Subcutaneous abdominal adipose tissue (tissue), 5 donors: ENCODE measurements around the gene LYPD4.
"Not testable (repeated sequence)": the region's sequence is repeated elsewhere in the genome, so short reads cannot be mapped to it uniquely, and the experiment has no call there.

Source experiments
- H3K27ac ChIP-seq: one replicate; pipeline ENCODE4 v1.7.0; 2013; ENCODE audit warnings: low read depth, mild to moderate bottlenecking, inconsistent platforms, low read length, moderate library complexity
- H3K27me3 ChIP-seq, 5 donors: one replicate each; pipeline ENCODE4 v1.7.0; 2013; ENCODE audit warnings: low read length in 5 of 5, inconsistent platforms in 1 of 5; ENCODE audit not compliant: control insufficient read depth in 5 of 5, insufficient read depth in 4 of 5
- H3K36me3 ChIP-seq, 5 donors: one replicate each; pipeline ENCODE4 v1.7.0; 2013; ENCODE audit warnings: low read length in 5 of 5; ENCODE audit not compliant: control insufficient read depth in 5 of 5, insufficient read depth in 5 of 5
- H3K4me1 ChIP-seq, 5 donors: one replicate each; pipeline ENCODE4 v1.7.0; 2013; ENCODE audit warnings: low read length in 5 of 5, mild to moderate bottlenecking in 3 of 5, moderate library complexity in 1 of 5; ENCODE audit not compliant: control insufficient read depth in 5 of 5, insufficient read depth in 5 of 5
- H3K4me3 ChIP-seq, 5 donors: one replicate each; pipeline ENCODE4 v1.7.0; 2013; ENCODE audit warnings: low read length in 5 of 5, low read depth in 1 of 5
- H3K9ac ChIP-seq, 5 donors: one replicate each; pipeline ENCODE4 v1.7.0; 2013; ENCODE audit warnings: low read length in 5 of 5, mild to moderate bottlenecking in 4 of 5, moderate library complexity in 3 of 5
- H3K9me3 ChIP-seq, 5 donors: one replicate each; pipeline ENCODE4 v1.7.0; 2013; ENCODE audit warnings: low read length in 5 of 5; ENCODE audit not compliant: control insufficient read depth in 5 of 5
- donor health status: healthy.
- donor health status: healthy.
- donor health status: healthy.
- donor health status: healthy.
- donor health status: healthy.

The LYPD4 gene

DNA sequence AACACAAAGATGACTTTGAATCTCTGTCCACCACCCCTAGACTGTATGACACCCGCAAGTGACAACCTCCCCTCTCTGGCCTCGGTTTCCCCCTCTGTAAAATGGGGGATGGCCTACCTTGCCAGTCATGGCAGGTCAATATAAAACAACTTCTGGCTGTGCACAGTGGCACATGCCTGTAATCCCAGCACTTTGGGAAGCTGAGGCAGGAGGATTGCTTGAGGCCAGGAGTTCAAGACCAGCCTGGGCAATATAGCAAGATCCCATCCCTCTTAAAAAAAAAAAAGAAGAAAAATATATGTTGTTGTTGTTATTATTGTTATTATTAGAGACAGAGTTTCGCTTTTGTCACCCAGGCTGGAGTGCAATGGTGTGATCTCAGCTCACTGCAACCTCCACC, 31.5 kb upstream of the LYPD4 start:
- peaks cover 0 to 15% (median 12%) of the 10 kb centered on the region in 5 donors for H3K36me3 ChIP-seq
- H3K27me3 ChIP-seq, H3K9me3 ChIP-seq, H3K4me3 ChIP-seq, H3K27ac ChIP-seq, H3K9ac ChIP-seq: not testable (repeated sequence)
- H3K4me1 ChIP-seq, result peaks cover 0 to 26% (median 9%) of the 10 kb centered on the region in 5 donors

DNA sequence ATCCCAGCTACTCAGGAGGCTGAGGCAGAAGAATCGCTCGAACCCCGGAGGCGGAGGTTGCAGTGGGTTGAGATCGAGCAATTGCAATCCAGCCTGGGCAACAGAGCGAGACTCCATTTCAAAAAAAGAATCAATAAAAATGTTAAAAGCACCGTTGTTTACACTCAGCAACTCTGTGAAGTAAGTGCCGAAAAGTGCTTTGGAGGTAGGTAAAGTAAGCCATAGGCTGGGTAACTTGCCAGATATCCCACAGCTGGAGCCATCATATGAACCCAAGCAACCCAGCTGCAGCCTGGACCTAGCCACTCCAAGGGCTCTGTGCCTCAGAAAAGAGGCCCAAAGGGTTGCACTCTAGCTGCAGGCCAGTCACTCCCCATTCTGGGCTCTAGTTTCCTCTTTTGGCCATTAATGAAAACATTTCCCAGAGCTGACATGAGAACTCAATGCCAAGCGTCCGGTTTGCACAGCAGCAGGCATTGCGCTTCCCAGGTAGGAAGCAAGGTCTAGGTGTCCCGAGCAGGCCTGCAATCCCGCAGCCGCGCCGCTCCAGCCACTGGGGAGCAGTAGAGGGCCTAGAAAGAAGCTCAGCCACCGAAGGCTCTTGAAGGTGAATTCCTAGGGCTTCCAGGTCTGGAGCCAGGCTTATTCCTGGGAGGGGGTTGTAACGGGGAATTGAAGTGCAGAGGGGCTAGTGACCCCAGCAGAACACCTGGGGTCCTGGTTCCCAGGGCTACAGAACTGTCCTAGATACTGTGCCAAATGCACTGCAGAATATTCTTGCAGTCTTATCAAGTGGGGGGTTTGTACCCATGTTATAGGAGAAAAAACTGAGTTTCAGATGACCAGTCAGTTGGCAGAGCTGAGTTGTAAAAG, 28.5 kb upstream of the LYPD4 start:
- no peak overlapping the region for H3K4me3 ChIP-seq
- H3K27me3 ChIP-seq, result no peaks in the 10 kb centered on the region
- no peak overlapping the region for H3K27ac ChIP-seq
- peaks cover 0 to 29% (median 9%) of the 10 kb centered on the region in 5 donors for H3K4me1 ChIP-seq
- H3K9me3 ChIP-seq, result no peaks in the 10 kb centered on the region
- H3K9ac ChIP-seq, result no peak overlapping the region
- H3K36me3 ChIP-seq, result peaks cover 0 to 40% (median 39%) of the 10 kb centered on the region in 5 donors

DNA sequence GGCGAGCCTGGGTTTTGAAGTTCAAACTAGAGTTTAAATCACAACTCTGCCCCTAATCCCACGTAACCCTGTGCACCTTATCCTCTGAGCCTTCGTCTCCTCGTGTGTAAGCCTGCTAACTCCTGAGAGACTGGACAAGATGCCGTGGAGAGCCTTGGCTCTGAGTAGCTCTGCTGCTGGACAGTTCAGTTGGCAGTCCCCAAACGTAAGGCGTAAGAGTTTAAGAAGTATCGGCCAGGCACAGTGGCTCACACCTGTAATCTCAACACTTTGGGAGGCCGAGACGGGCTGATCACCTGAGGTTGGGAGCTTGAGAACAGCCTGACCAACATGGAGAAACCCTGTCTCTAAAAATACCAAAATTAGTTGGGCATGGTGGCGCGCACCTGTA, 27.9 kb upstream of the LYPD4 start:
- Histone ChIP-seq H3K27me3 (no peaks in the 10 kb centered on the region), H3K4me3 (no peak overlapping the region), H3K36me3 (peaks cover 0 to 43% (median 41%) of the 10 kb centered on the region in 5 donors), H3K9ac (no peak overlapping the region), H3K4me1 (peaks cover 0 to 23% (median 3%) of the 10 kb centered on the region in 5 donors), H3K9me3 (no peaks in the 10 kb centered on the region), H3K27ac (no peak overlapping the region)

DNA sequence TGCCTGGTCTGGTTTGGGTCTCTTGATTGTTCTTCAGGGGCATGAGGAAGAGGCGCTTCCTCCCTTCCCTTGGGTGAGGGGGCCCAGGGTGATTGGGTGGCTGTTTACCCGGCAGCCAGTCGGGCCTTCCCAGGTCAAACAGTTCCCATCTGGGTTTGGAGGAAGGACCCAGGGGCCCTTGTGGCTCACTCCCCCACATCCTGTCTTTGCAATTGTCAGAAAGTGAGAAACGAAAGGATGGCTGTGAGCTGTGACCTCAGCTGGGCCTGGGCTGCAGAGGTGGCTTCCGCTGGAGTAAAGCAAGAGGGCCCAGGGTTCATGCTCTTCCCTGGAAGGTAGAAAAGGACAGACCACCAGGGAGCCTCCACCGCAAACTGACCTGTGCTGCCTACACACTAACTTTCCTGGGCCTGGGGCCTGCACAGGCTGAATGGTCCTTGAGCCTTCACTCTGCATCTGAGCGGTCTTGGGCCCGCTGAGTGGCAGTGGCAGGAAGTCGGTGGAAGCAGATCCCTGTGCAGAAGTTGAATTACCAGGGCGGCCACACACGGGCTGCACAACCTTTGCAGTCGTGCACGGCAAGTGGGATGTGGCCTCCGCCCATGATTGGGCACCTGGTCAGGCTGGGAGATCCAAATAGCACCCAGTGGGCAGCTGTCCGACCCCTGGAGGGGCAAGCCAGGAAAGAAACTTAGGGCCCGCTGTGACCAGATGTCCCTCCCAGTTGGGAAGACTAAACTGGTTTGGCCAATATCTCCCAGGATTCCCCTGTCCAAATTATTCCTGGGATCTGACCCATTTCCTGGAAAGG, 27.3 kb upstream of the LYPD4 start:
- H3K9ac ChIP-seq, result no peak overlapping the region
- H3K27me3 ChIP-seq, result no peaks in the 10 kb centered on the region
- H3K27ac ChIP-seq, result no peak overlapping the region
- no peak overlapping the region for H3K4me3 ChIP-seq
- H3K4me1 ChIP-seq, result peaks cover 0 to 20% (median 0%) of the 10 kb centered on the region in 5 donors
- H3K36me3 ChIP-seq, result peaks cover 0 to 43% (median 41%) of the 10 kb centered on the region in 5 donors
- no peaks in the 10 kb centered on the region for H3K9me3 ChIP-seq

DNA sequence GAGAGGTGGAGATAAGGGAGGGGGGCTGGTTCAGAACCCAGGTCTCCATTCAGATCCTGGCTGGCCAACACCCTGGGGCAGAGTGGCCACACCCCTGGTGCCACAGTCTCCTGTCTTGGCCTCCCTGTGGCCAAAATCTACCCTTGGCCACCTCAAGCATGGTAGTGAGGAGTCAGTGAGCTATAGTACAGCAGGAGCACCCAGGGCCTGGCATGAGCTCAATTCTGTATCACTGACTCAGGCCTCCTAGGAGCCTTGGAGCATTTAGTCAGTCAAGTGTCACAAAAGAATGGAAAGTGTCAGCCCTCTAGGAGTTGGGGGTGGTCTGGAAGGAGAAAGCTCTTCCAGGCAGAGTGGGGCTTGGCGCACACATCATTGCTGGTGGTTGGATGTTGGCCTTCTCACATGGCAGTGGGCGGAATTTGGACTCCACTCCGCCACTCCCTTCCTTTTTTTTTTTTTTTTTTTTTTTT, 26.0 kb upstream of the LYPD4 start:
- H3K9me3 ChIP-seq, result no peaks in the 10 kb centered on the region
- no peaks in the 10 kb centered on the region for H3K27me3 ChIP-seq
- peaks cover 0 to 20% (median 0%) of the 10 kb centered on the region in 5 donors for H3K4me1 ChIP-seq
- no peak overlapping the region for H3K9ac ChIP-seq
- peak overlapping the region; percentile 16 for H3K27ac ChIP-seq
- no peak overlapping the region for H3K4me3 ChIP-seq
- H3K36me3 ChIP-seq, result peaks cover 0 to 48% (median 44%) of the 10 kb centered on the region in 5 donors

DNA sequence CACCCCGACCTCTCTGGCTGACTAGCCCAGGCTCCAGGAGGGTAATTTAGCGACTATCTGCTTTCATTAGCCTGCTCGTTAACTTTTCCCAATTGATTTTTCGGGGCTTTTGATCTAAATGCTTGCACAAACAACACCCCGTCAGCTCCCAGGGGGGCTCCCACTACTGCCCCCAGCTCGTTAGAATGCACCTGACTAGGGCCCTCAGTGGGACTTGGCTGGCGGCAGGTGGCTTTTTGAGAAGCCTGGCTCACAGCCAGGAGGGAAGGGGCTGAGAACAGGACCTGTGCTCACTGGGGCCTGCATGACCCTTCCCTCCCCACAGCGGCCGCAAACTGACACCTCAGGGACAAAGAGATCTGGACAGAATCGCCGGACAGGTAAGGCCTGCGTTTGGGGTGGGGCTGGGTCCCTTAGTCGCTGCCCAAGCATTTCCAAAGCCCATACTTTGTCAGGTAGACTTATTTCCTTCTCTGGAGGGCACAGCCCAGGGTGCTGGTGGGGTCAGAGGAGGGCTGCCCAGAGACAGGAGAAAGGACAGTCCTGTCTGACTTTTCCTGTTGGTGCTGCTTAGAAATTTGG, 25.0 kb upstream of the LYPD4 start:
- Histone ChIP-seq H3K27me3 (no peaks in the 10 kb centered on the region), H3K9ac (no peak overlapping the region), H3K27ac (peak overlapping the region; percentile 16), H3K9me3 (no peaks in the 10 kb centered on the region), H3K36me3 (peaks cover 0 to 57% (median 52%) of the 10 kb centered on the region in 5 donors), H3K4me3 (no peak overlapping the region), H3K4me1 (peaks cover 0 to 20% (median 0%) of the 10 kb centered on the region in 5 donors)

DNA sequence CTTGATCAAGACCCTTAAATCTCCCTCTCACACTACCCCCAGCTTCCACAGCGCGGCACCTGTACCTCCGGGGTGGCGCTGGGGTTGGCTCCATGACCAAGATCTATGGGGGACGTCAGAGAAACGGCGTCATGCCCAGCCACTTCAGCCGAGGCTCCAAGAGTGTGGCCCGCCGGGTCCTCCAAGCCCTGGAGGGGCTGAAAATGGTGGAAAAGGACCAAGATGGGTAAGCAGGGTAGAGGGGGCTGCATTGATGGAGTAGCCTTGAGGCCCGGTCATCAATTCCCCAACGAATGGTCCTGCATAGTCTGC, 24.5 kb upstream of the LYPD4 start:
- Histone ChIP-seq H3K27ac (no peak overlapping the region), H3K4me1 (peaks cover 0 to 22% (median 0%) of the 10 kb centered on the region in 5 donors), H3K27me3 (no peaks in the 10 kb centered on the region), H3K9ac (no peak overlapping the region), H3K36me3 (peaks cover 0 to 62% (median 57%) of the 10 kb centered on the region in 5 donors), H3K9me3 (no peaks in the 10 kb centered on the region), H3K4me3 (no peak overlapping the region)

DNA sequence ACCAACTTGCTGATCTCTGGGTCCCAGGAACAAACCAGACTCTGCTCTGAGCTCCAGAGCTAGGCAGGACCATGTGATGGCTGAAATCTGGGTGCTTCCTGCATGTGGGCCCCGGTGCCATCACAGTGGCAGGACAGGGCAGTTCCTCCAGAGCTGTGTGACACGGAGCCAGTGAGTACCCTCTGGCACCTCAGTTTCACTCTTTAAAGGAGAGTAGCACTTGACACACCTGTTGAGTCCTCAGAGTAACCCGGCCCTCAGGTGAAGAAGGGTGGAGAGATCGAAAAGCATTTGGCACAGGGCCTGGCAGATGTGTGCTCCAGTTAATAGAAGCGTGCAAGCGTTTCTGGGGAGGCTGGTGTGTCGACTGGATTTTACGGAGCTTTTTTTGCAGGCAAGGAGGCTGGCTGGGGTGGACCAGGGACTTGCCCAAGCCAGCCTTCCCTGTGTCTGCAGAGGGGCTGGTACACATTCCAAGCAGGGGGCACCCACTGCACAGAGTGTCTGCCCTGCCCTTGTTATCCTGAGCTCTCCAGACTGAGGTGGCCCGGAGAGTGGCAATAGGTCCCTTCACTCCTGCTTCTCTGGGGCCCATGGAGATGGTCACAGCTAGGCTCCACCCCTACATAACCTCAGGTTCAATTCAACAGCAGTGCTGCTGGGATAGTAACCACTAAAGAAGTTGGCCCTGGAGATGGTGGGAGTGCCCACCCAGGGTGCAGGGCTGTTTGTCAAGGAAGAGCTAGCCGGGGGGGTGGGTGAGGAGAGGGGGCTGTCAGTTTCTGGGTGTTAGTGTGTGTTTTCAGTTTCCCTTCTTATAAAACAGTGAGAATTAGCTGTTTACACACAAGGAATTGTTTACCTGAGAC, 23.9 kb upstream of the LYPD4 start:
- Histone ChIP-seq H3K9me3 (no peaks in the 10 kb centered on the region), H3K9ac (peak overlapping the region in 3 of 5 donors; percentile 36 to 55 (median 43)), H3K36me3 (peaks cover 0 to 67% (median 61%) of the 10 kb centered on the region in 5 donors), H3K4me3 (no peak overlapping the region), H3K4me1 (peaks cover 2 to 25% (median 3%) of the 10 kb centered on the region in 5 donors), H3K27me3 (no peaks in the 10 kb centered on the region), H3K27ac (no peak overlapping the region)

DNA sequence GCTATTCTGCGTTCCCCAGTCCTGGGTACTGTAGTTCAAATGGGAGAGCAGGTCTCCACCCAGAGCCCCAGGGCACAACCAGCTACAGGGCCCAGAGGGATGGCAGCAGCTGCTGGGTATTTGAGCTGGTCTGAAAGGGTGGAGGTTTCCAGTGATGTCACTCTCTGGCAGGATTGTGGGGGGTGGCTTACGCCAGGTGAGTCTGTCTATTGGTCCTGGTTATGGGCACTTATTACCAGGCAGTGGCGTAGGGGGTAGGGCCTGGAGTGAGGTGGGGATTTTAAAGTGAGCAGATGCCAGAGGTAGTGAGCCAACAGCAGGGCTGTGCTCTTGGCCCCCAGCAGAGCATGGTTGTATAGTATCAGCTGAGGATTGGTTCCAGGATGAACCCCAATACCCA, 21.8 kb upstream of the LYPD4 start:
- peaks cover 0 to 76% (median 72%) of the 10 kb centered on the region in 5 donors for H3K36me3 ChIP-seq
- peaks cover 7 to 32% (median 23%) of the 10 kb centered on the region in 5 donors for H3K4me1 ChIP-seq
- H3K9me3 ChIP-seq, result no peaks in the 10 kb centered on the region
- no peak overlapping the region for H3K4me3 ChIP-seq
- no peak overlapping the region for H3K9ac ChIP-seq
- H3K27me3 ChIP-seq, result no peaks in the 10 kb centered on the region
- H3K27ac ChIP-seq, result no peak overlapping the region
